T-helper 2 cell treated with Interferon-gamma antibody and Interleukin-4, amounts not matched to agents 5 μg/mL and 100 μg/mL, for 36 hours (primary cell): ENCODE data around the gene SAT1.

ENCODE experiments used
- DNase-seq: peaks from one replicate; pipeline ENCODE4 v3.0.0; 2021; ENCODE audit warnings: low spot score
- H3K27ac Mint-ChIP-seq: one replicate; pipeline ENCODE4 v1.8.0; 2021; ENCODE audit warnings: mild to moderate bottlenecking, mixed read lengths
- H3K27me3 Mint-ChIP-seq: one replicate; pipeline ENCODE4 v1.8.0; 2021; ENCODE audit warnings: low read depth, mixed read lengths
- H3K36me3 Mint-ChIP-seq: one replicate; pipeline ENCODE4 v1.8.0; 2021; ENCODE audit warnings: low read depth, mixed read lengths
- H3K4me1 Mint-ChIP-seq: one replicate; pipeline ENCODE4 v1.8.0; 2021; ENCODE audit warnings: low read depth, mixed read lengths
- H3K4me3 Mint-ChIP-seq: one replicate; pipeline ENCODE4 v1.8.0; 2022; ENCODE audit warnings: mild to moderate bottlenecking, moderate library complexity, mixed read lengths
- H3K9me3 Mint-ChIP-seq: one replicate; pipeline ENCODE4 v1.8.0; 2021; ENCODE audit warnings: mixed read lengths

The SAT1 gene

GRCh38 chrX:23826653-23827052 lies 43.7 kb downstream of the SAT1 start:
- H3K9me3 Mint-ChIP-seq, result no peaks in the 10 kb centered on the region
- H3K4me1 Mint-ChIP-seq, result peaks cover 1% of the 10 kb centered on the region
- H3K4me3 Mint-ChIP-seq, result no peak overlapping the region
- DNase-seq, result no peak
- H3K27ac Mint-ChIP-seq, result no peak overlapping the region
- H3K36me3 Mint-ChIP-seq, result no peaks in the 10 kb centered on the region
- H3K27me3 Mint-ChIP-seq, result no peaks in the 10 kb centered on the region

DNA sequence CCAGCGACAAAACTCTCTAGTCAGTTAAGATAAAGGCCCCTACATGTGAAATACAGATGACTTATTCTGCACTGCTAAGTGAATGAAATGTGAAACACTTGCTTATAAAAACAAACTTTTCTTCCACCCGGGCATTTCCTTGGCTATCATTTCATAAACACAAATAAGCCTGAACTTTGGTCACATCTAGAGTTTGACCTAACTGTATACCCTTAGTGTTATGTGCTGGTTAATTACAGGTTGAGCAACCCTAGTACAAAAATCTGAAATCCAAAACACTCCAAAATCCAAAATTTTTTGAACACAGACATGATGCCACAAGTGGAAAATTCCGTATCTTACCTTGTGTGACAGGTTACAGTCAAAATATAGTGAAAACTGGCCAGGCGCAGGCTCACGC lies 45.9 kb downstream of the SAT1 start:
- no peaks in the 10 kb centered on the region for H3K27me3 Mint-ChIP-seq
- no peak overlapping the region for H3K4me3 Mint-ChIP-seq
- H3K27ac Mint-ChIP-seq, result no peak overlapping the region
- no peak for DNase-seq
- peaks cover 2% of the 10 kb centered on the region for H3K36me3 Mint-ChIP-seq
- no peaks in the 10 kb centered on the region for H3K9me3 Mint-ChIP-seq
- H3K4me1 Mint-ChIP-seq, result peaks cover 1% of the 10 kb centered on the region

DNA sequence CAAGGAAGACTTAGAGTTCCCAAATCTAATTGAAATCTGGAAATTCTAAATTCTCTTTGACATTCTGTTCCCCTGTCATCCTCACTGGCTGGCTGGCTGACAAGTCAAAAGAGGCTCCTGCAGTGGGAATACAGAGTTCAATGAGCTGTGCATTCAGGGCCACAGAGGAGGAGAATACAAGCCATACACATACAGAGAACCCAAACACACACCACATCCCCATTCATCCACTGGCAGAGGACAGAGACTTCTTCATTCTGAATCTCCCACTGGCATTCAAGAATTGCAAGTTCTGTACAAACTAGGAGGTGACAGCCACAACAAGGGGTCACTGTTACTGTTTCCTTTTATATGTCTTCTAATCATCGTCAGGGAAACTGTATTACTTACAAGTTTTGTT lies 49.7 kb downstream of the SAT1 start:
- Mint-ChIP-seq H3K36me3 (peaks cover 2% of the 10 kb centered on the region), H3K27ac (no peak overlapping the region), H3K27me3 (no peaks in the 10 kb centered on the region), H3K9me3 (no peaks in the 10 kb centered on the region), H3K4me3 (no peak overlapping the region), H3K4me1 (no peaks in the 10 kb centered on the region)
- DNase-seq, result no peak
